OCI-LY3 (cell line): Measurements from ENCODE around the gene ADAMTSL4.
A peak's percentile ranks its signal among the peaks of the same experiment; 100 is the strongest.

Source experiments
- H2AFZ ChIP-seq: fragments of 200-600, 300-600 bp; shearing (Covaris generic); 2 replicates; pipeline ENCODE4 v1.6.0; 2014; ENCODE audit warnings: antibody characterized with exemption, low read depth, low read length
- H3K27ac ChIP-seq: fragments of 200-600, 300-600 bp; sonication (generic); 2 replicates; pipeline ENCODE4 v1.5.1; 2014; ENCODE audit warnings: mild to moderate bottlenecking, low read length, moderate library complexity, mixed read lengths
- H3K27me3 ChIP-seq: fragments of 200-600, 300-600 bp; sonication (generic); 2 replicates; pipeline ENCODE4 v1.6.1; 2014; ENCODE audit warnings: low read depth, low read length, mixed read lengths
- H3K36me3 ChIP-seq: fragments of 200-600, 300-600 bp; sonication (generic); replicated peaks from 2 replicates; pipeline ENCODE3; 2014; ENCODE audit warnings: low read depth, low read length, mixed read lengths
- H3K4me1 ChIP-seq: fragments of 300-600, 200-600 bp; sonication (generic); 2 replicates; pipeline ENCODE4 v1.6.1; 2014; ENCODE audit warnings: low read length, mixed read lengths
- H3K4me2 ChIP-seq: fragments of 200-600, 300-600 bp; sonication (generic); 2 replicates; pipeline ENCODE4 v1.6.1; 2014; ENCODE audit warnings: low read length, mixed read lengths
- H3K4me3 ChIP-seq: fragments of 300-600, 200-600 bp; sonication (generic); 2 replicates; pipeline ENCODE4 v1.5.1; 2014; ENCODE audit warnings: antibody characterized with exemption, mild to moderate bottlenecking, low read length, moderate library complexity
- H3K79me2 ChIP-seq: fragments of 300-600, 200-600 bp; shearing (Covaris generic); 2 replicates; pipeline ENCODE4 v1.6.1; 2014; ENCODE audit warnings: mild to moderate bottlenecking, low read length, mixed read lengths
- H3K9ac ChIP-seq: fragments of 300-600, 200-600 bp; shearing (Covaris generic); 2 replicates; pipeline ENCODE4 v1.6.0; 2014; ENCODE audit warnings: mild to moderate bottlenecking, low read length, moderate library complexity
- H3K9me3 ChIP-seq: fragments of 200-600, 300-600 bp; shearing (Covaris generic); 2 replicates; pipeline ENCODE4 v1.6.1; 2014; ENCODE audit warnings: low read length, mixed read lengths; ENCODE audit not compliant: insufficient read depth
- H4K20me1 ChIP-seq: fragments of 200-600, 300-600 bp; sonication (generic); 2 replicates; pipeline ENCODE4 v1.6.1; 2016; ENCODE audit warnings: low read length, mixed read lengths; ENCODE audit not compliant: insufficient read depth
- CTCF ChIP-seq: fragments of 200-600, 300-600 bp; sonication (generic); IDR thresholded peaks from 2 replicates; pipeline ENCODE4 v1.5.1; 2014; ENCODE audit warnings: antibody characterized with exemption, low read length, low read depth
- EZH2phosphoT487 ChIP-seq: fragments of 200-600 bp; shearing (Covaris generic); IDR thresholded peaks from 2 replicates; pipeline ENCODE4 v1.6.1; 2018; ENCODE audit warnings: antibody characterized with exemption, mixed run types, low read depth

Gene ADAMTSL4

GRCh38 chr1:150548632-150549495 lies at the start of gene ADAMTSL4:
TSS of gene ADAMTSL4 (plus strand) at chr1:150549408. CDS start at chr1:150552289, 2,881 bp downstream.
- no peaks in the 10 kb centered on the region for H3K9me3 ChIP-seq
- peak within 1 kb of the TSS; percentile 98 for H3K4me2 ChIP-seq
- peaks cover 11% of the 10 kb centered on the region for H3K4me1 ChIP-seq
- H3K79me2 ChIP-seq, result no peaks in the 10 kb centered on the region
- H3K36me3 ChIP-seq, result no peaks in the 10 kb centered on the region
- H4K20me1 ChIP-seq, result no peaks in the 10 kb centered on the region
- peak within 1 kb of the TSS; percentile 78 for H2AFZ ChIP-seq
- peak within 1 kb of the TSS; percentile 58 for H3K9ac ChIP-seq
- peaks cover 23% of the 10 kb centered on the region for H3K27me3 ChIP-seq
- no peak within 1 kb of the TSS for H3K27ac ChIP-seq
- H3K4me3 ChIP-seq, result peak within 1 kb of the TSS; percentile 84
- no peak for TF ChIP-seq CTCF
- no peak for TF ChIP-seq EZH2phosphoT487

GRCh38 chr1:150505431-150505830 lies 43.8 kb upstream of the ADAMTSL4 start:
- TF ChIP-seq EZH2phosphoT487 (no peak), CTCF (no peak)

GRCh38 chr1:150507912-150508864 lies 41.0 kb upstream of the ADAMTSL4 start, which contains the start of gene ECM1:
TSS of gene ECM1 (plus strand) at chr1:150508109. CDS start at chr1:150508210, 101 bp downstream.
- no peak within 1 kb of the TSS for H2AFZ ChIP-seq
- no peaks in the 10 kb centered on the region for H3K79me2 ChIP-seq
- H3K27ac ChIP-seq, result no peak within 1 kb of the TSS
- peaks cover 24% of the 10 kb centered on the region for H3K36me3 ChIP-seq
- TF ChIP-seq EZH2phosphoT487 (no peak), CTCF (no peak)
- H3K4me3 ChIP-seq, result no peak within 1 kb of the TSS
- H3K9me3 ChIP-seq, result no peaks in the 10 kb centered on the region
- H3K9ac ChIP-seq, result no peak within 1 kb of the TSS
- H3K4me1 ChIP-seq, result no peaks in the 10 kb centered on the region
- no peak within 1 kb of the TSS for H3K4me2 ChIP-seq
- no peaks in the 10 kb centered on the region for H4K20me1 ChIP-seq
- no peaks in the 10 kb centered on the region for H3K27me3 ChIP-seq

More at GRCh38 chr1:150505431-150505830, 43.8 kb upstream of the ADAMTSL4 start:
- H3K36me3 ChIP-seq, result peaks cover 31% of the 10 kb centered on the region
- no peak overlapping the region for H2AFZ ChIP-seq
- H3K79me2 ChIP-seq, result no peaks in the 10 kb centered on the region
- H3K9me3 ChIP-seq, result no peaks in the 10 kb centered on the region
- H3K9ac ChIP-seq, result no peak overlapping the region
- H3K27ac ChIP-seq, result no peak overlapping the region
- H3K4me2 ChIP-seq, result no peak overlapping the region
- H3K4me3 ChIP-seq, result no peak overlapping the region
- no peaks in the 10 kb centered on the region for H3K4me1 ChIP-seq
- H3K27me3 ChIP-seq, result no peaks in the 10 kb centered on the region
- no peaks in the 10 kb centered on the region for H4K20me1 ChIP-seq
